H9 (cell line): ENCODE data around the gene CSNK1G1. TPM values are rescaled to one million over a fixed set of nuclear protein-coding genes. Genes with fewer than 3 reads are reported as not detected.

Experiments
- DNase-seq: peaks from one replicate; pipeline ENCODE4 v3.0.0-alpha.2; 2017
- H2AFZ ChIP-seq: one replicate; pipeline ENCODE4 v1.6.1; 2013; ENCODE audit warnings: mild to moderate bottlenecking, low read length, control low read depth, moderate library complexity
- H2AK5ac ChIP-seq: 2 replicates; pipeline ENCODE4 v1.6.1; 2013; ENCODE audit warnings: low read length, control low read depth, mixed read lengths; ENCODE audit not compliant: insufficient read length
- H2BK120ac ChIP-seq: one replicate; pipeline ENCODE4 v1.6.1; 2013; ENCODE audit warnings: low read depth, mild to moderate bottlenecking, low read length, control low read depth, inconsistent platforms; ENCODE audit not compliant: poor library complexity, severe bottlenecking
- H2BK12ac ChIP-seq: 2 replicates; pipeline ENCODE4 v1.6.1; 2013; ENCODE audit warnings: low read length, control low read depth, mixed read lengths, low read depth; ENCODE audit not compliant: insufficient read length
- H2BK15ac ChIP-seq: 2 replicates; pipeline ENCODE4 v1.6.1; 2013; ENCODE audit warnings: low read depth, low read length, control low read depth
- H2BK20ac ChIP-seq: one replicate; pipeline ENCODE4 v1.6.1; 2013; ENCODE audit warnings: low read depth, mild to moderate bottlenecking, low read length, control low read depth, inconsistent platforms; ENCODE audit not compliant: poor library complexity, severe bottlenecking
- H2BK5ac ChIP-seq: 2 replicates; pipeline ENCODE4 v1.6.1; 2013; ENCODE audit warnings: low read length, control low read depth, mixed read lengths; ENCODE audit not compliant: insufficient read length
- H3K14ac ChIP-seq: 2 replicates; pipeline ENCODE4 v1.6.1; 2013; ENCODE audit warnings: low read length, control low read depth; ENCODE audit not compliant: insufficient read depth
- H3K18ac ChIP-seq: 2 replicates; pipeline ENCODE4 v1.6.1; 2013; ENCODE audit warnings: low read depth, mild to moderate bottlenecking, mixed read lengths, low read length, control low read depth; ENCODE audit not compliant: insufficient read length
- H3K23ac ChIP-seq: 2 replicates; pipeline ENCODE4 v1.6.1; 2013; ENCODE audit warnings: low read length, control low read depth, mixed read lengths, low read depth; ENCODE audit not compliant: insufficient read length
- H3K23me2 ChIP-seq: 2 replicates; pipeline ENCODE4 v1.6.1; 2013; ENCODE audit warnings: low read depth, mild to moderate bottlenecking, mixed read lengths, low read length, control low read depth; ENCODE audit not compliant: insufficient read length, poor library complexity, severe bottlenecking
- H3K27ac ChIP-seq: 2 replicates; pipeline ENCODE4 v1.5.1; 2013; ENCODE audit warnings: low read length, control low read depth, mixed read lengths, low read depth; ENCODE audit not compliant: insufficient read length
- H3K27me3 ChIP-seq: 2 replicates; pipeline ENCODE4 v1.6.1; 2013; ENCODE audit warnings: low read length, control low read depth, inconsistent platforms; ENCODE audit not compliant: insufficient read depth
- H3K4ac ChIP-seq: 2 replicates; pipeline ENCODE4 v1.6.1; 2013; ENCODE audit warnings: low read depth, mild to moderate bottlenecking, control low read depth, inconsistent platforms, low read length, moderate library complexity
- H3K4me1 ChIP-seq: 2 replicates; pipeline ENCODE4 v1.6.1; 2013; ENCODE audit warnings: low read length, control low read depth, inconsistent platforms; ENCODE audit not compliant: insufficient read depth
- H3K4me2 ChIP-seq: 2 replicates; pipeline ENCODE4 v1.6.1; 2013; ENCODE audit warnings: low read length, control low read depth, mixed read lengths; ENCODE audit not compliant: insufficient read length, insufficient read depth
- H3K56ac ChIP-seq: 2 replicates; pipeline ENCODE4 v1.6.1; 2013; ENCODE audit warnings: low read depth, mild to moderate bottlenecking, mixed read lengths, low read length, control low read depth; ENCODE audit not compliant: insufficient read length
- H3K79me1 ChIP-seq: 2 replicates; pipeline ENCODE4 v1.6.1; 2013; ENCODE audit warnings: low read depth, mild to moderate bottlenecking, moderate library complexity, low read length, control low read depth, inconsistent platforms; ENCODE audit not compliant: insufficient read depth, poor library complexity, severe bottlenecking
- H3K79me2 ChIP-seq: 2 replicates; pipeline ENCODE4 v1.6.1; 2013; ENCODE audit warnings: low read length, control low read depth, inconsistent platforms; ENCODE audit not compliant: insufficient read depth
- H3K9ac ChIP-seq: 2 replicates; pipeline ENCODE4 v1.6.1; 2013; ENCODE audit warnings: low read length, control low read depth, mixed read lengths; ENCODE audit not compliant: insufficient read length; ENCODE audit errors: extremely low read depth
- H3K9me3 ChIP-seq: one replicate; pipeline ENCODE4 v1.6.1; 2013; ENCODE audit warnings: low read depth, low read length, inconsistent platforms; ENCODE audit not compliant: control insufficient read depth
- H3T11ph ChIP-seq: one replicate; pipeline ENCODE4 v1.6.1; 2013; ENCODE audit warnings: mild to moderate bottlenecking, low read length, control low read depth, inconsistent platforms
- H4K20me1 ChIP-seq: one replicate; pipeline ENCODE4 v1.6.1; 2013; ENCODE audit not compliant: control insufficient read depth, insufficient read length, insufficient read depth
- H4K5ac ChIP-seq: 2 replicates; pipeline ENCODE4 v1.6.1; 2013; ENCODE audit warnings: low read depth, mild to moderate bottlenecking, mixed read lengths, low read length, control low read depth; ENCODE audit not compliant: insufficient read length
- H4K8ac ChIP-seq: replicated peaks from 2 replicates; pipeline ENCODE4 v1.6.1; 2013; ENCODE audit warnings: low read length, control low read depth, mixed read lengths, low read depth; ENCODE audit not compliant: insufficient read length
- H4K91ac ChIP-seq: 2 replicates; pipeline ENCODE4 v1.6.1; 2013; ENCODE audit warnings: low read depth, mild to moderate bottlenecking, moderate library complexity, mixed read lengths, low read length, control low read depth; ENCODE audit not compliant: insufficient read length
- H3K27ac Mint-ChIP-seq, 3 experiments: 2 replicates in 2 of 3; 3 replicates in 1 of 3; pipeline ENCODE4 v1.8.0; 2020 to 2021; ENCODE audit warnings: mixed read lengths in 3 of 3, mild to moderate bottlenecking in 1 of 3, moderate library complexity in 1 of 3
- H3K27me3 Mint-ChIP-seq: 2 replicates; pipeline ENCODE4 v1.8.0; 2021; ENCODE audit warnings: low read depth, mild to moderate bottlenecking, moderate library complexity, mixed read lengths
- H3K36me3 Mint-ChIP-seq, 3 experiments: 2 replicates in 2 of 3; 3 replicates in 1 of 3; pipeline ENCODE4 v1.8.0; 2020 to 2021; ENCODE audit warnings: low read depth in 3 of 3, mixed read lengths in 3 of 3; ENCODE audit not compliant: insufficient read depth in 1 of 3
- H3K4me1 Mint-ChIP-seq, 2 experiments: 2 replicates each; pipeline ENCODE4 v1.8.0; 2020; ENCODE audit warnings: mixed read lengths in 2 of 2
- H3K4me3 Mint-ChIP-seq, 2 experiments: 2 replicates in 1 of 2; 3 replicates in 1 of 2; pipeline ENCODE4 v1.8.0; 2020 to 2021; ENCODE audit warnings: mild to moderate bottlenecking in 2 of 2, mixed read lengths in 2 of 2, moderate library complexity in 1 of 2
- H3K9me3 Mint-ChIP-seq, 2 experiments: 2 replicates in 1 of 2; 3 replicates in 1 of 2; pipeline ENCODE4 v1.8.0; 2020; ENCODE audit warnings: mild to moderate bottlenecking in 2 of 2, mixed read lengths in 2 of 2, moderate library complexity in 1 of 2
- WGBS: extraction: QIAGEN DNeasy Blood & Tissue Kit; methylation state at CpG from one replicate; pipeline ENCODE4 v1.1.7; 2013; ENCODE audit warnings: missing lambda C conversion rate, low lambda C conversion rate, mixed read lengths; ENCODE audit not compliant: insufficient read length; ENCODE audit errors: extremely low coverage; 5-methylcytosine and 5-hydroxymethylcytosine counted together
- total RNA-seq: library from RNA; stranded (reverse); gene quantifications from 2 replicates; pipeline ENCODE4 v1.2.1, GENCODE V29; 2021
- TF ChIP-seq, protein P1 (sequence below): fragments of 200-600 bp; sonication (generic); conservative IDR thresholded peaks from 3 replicates; pipeline ENCODE4 v1.8.0; 2021; ENCODE audit warnings: antibody characterized with exemption, mild to moderate bottlenecking

Gene CSNK1G1
- total RNA-seq, 1 experiment from 2014 or later: 17.1 TPM

DNA sequence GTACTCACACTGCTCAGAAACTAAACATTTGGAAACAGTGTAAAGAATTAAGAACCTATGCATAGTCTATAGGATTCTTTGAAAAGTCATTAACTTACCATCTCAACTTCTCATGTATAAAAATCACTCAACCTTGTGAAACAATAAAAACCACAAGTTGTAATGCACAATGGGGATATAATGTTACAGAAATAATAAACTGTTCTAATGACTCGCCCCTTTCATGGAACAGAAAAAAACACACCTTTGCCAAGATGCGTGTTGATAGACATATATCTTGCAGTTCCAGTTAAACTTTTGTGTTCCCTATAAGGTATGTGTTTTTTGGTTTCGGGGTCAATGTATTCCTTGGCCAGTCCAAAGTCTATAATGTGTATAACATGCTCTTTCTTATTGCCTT is 142.3 kb downstream of the CSNK1G1 start:
- DNase-seq: no peak
- H3K14ac ChIP-seq: no peak overlapping the region
- no peak overlapping the region for H2BK12ac ChIP-seq
- no peaks in the 10 kb centered on the region for H3K27me3 ChIP-seq
- Mint-ChIP-seq H3K4me3 (no peak overlapping the region), H3K27me3 (no peaks in the 10 kb centered on the region), H3K4me1 (0 out of 4 replicates have a peak, but pooled peaks cover 0 to 2% of the 10 kb centered on the region in 2 experiments), H3K36me3 (peaks cover 0 to 19% (median 16%) of the 10 kb centered on the region in 3 experiments; a peak in 5 of 7 replicates), H3K9me3 (no peaks in the 10 kb centered on the region), H3K27ac (no peak overlapping the region)
- no peak overlapping the region for H4K5ac ChIP-seq
- H3K4me2 ChIP-seq: no peak overlapping the region
- no peaks in the 10 kb centered on the region for H3K9me3 ChIP-seq
- no peaks in the 10 kb centered on the region for H3K4me1 ChIP-seq
- TF ChIP-seq, protein P1, sequence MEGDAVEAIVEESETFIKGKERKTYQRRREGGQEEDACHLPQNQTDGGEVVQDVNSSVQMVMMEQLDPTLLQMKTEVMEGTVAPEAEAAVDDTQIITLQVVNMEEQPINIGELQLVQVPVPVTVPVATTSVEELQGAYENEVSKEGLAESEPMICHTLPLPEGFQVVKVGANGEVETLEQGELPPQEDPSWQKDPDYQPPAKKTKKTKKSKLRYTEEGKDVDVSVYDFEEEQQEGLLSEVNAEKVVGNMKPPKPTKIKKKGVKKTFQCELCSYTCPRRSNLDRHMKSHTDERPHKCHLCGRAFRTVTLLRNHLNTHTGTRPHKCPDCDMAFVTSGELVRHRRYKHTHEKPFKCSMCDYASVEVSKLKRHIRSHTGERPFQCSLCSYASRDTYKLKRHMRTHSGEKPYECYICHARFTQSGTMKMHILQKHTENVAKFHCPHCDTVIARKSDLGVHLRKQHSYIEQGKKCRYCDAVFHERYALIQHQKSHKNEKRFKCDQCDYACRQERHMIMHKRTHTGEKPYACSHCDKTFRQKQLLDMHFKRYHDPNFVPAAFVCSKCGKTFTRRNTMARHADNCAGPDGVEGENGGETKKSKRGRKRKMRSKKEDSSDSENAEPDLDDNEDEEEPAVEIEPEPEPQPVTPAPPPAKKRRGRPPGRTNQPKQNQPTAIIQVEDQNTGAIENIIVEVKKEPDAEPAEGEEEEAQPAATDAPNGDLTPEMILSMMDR: no peak
- H3K79me2 ChIP-seq: no peaks in the 10 kb centered on the region
- H3K4ac ChIP-seq: no peak overlapping the region
- H3K9ac ChIP-seq: no peak overlapping the region
- no peak overlapping the region for H3K18ac ChIP-seq
- H4K20me1 ChIP-seq: no peaks in the 10 kb centered on the region
- no peak overlapping the region for H3K27ac ChIP-seq
- H3K56ac ChIP-seq: no peak overlapping the region
- no peak overlapping the region for H4K91ac ChIP-seq
- H2BK15ac ChIP-seq: no peak overlapping the region
- no peak overlapping the region for H3T11ph ChIP-seq
- H2AK5ac ChIP-seq: no peak overlapping the region
- no peaks in the 10 kb centered on the region for H3K23me2 ChIP-seq
- no CpG with 5 or more reads among the region's 3 CpGs for WGBS
- H3K79me1 ChIP-seq: no peaks in the 10 kb centered on the region
- H2BK120ac ChIP-seq: no peak overlapping the region
- no peak overlapping the region for H2BK5ac ChIP-seq
- no peak overlapping the region for H4K8ac ChIP-seq
- no peak overlapping the region for H2AFZ ChIP-seq
- H3K23ac ChIP-seq: no peak overlapping the region
- no peak overlapping the region for H2BK20ac ChIP-seq
